HEK293 (cell line): Measurements from ENCODE around the gene HS3ST4.

Source experiments
- CTCF ChIP-seq: fragments of 450-650 bp; formaldehyde crosslinking; IDR thresholded peaks from 2 replicates; pipeline ENCODE4 v1.5.1; 2016; ENCODE audit warnings: missing biosample characterization, missing genetic modification characterization
- GLI4 ChIP-seq: fragments of 450-650 bp; formaldehyde crosslinking; IDR thresholded peaks from 2 replicates; pipeline ENCODE4 v1.5.1; 2016; ENCODE audit warnings: missing biosample characterization, missing genetic modification characterization
- KLF9 ChIP-seq: fragments of 450-650 bp; formaldehyde crosslinking; IDR thresholded peaks from 2 replicates; pipeline ENCODE4 v1.5.1; 2016; ENCODE audit warnings: missing biosample characterization, missing genetic modification characterization, low read depth
- ZNF521 ChIP-seq: fragments of 450-650 bp; formaldehyde crosslinking; IDR thresholded peaks from 2 replicates; pipeline ENCODE4 v1.5.1; 2017; ENCODE audit warnings: missing biosample characterization, mild to moderate bottlenecking, missing genetic modification characterization
- ZNF776 ChIP-seq: fragments of 450-650 bp; formaldehyde crosslinking; IDR thresholded peaks from 2 replicates; pipeline ENCODE4 v1.5.0; 2017; ENCODE audit warnings: missing biosample characterization, missing genetic modification characterization, borderline replicate concordance

- TF ChIP-seq KLF9 (tag by site-specific recombination) = no peak
- no peak for TF ChIP-seq CTCF (tag by site-specific recombination)
- no peak for TF ChIP-seq ZNF776
- no peak for TF ChIP-seq ZNF521 (tag by site-specific recombination)
- TF ChIP-seq GLI4 (tag by site-specific recombination) = no peak
Observed at GRCh38 chr16:25845901-25846300, 154.1 kb downstream of the HS3ST4 start.
